Tibial nerve (tissue), 4 donors: ENCODE data around the gene S100A10. TPM values are rescaled to one million over a fixed set of nuclear protein-coding genes. Genes with fewer than 3 reads are reported as not detected.

Experiments used
- DNase-seq, 2 donors: peaks; one replicate each; pipeline ENCODE4 v3.0.0-alpha.2; 2019; ENCODE audit warnings: low spot score in 2 of 2
- H3K27ac ChIP-seq, 4 donors: fragments of 200-600 bp; sonication (generic) in 3 of 4; one replicate each; pipeline ENCODE4 v1.5.1; 2017 to 2019; ENCODE audit warnings: mild to moderate bottlenecking in 1 of 4
- H3K27me3 ChIP-seq, 2 donors: fragments of 200-600 bp; sonication (generic) in 1 of 2; one replicate each; pipeline versions ENCODE4 v1.5.1 to v1.6.0; 2017 to 2019
- H3K36me3 ChIP-seq, 3 donors: fragments of 200-600 bp; sonication (generic); one replicate each; pipeline ENCODE4 v1.5.1; 2018 to 2019
- H3K4me1 ChIP-seq, 4 donors: fragments of 200-600 bp; sonication (generic) in 3 of 4; one replicate each; pipeline ENCODE4 v1.5.1; 2017 to 2019
- H3K4me3 ChIP-seq, 4 donors: fragments of 200-600 bp; sonication (generic) in 3 of 4; one replicate each; pipeline ENCODE4 v1.5.1; 2017 to 2019; ENCODE audit warnings: mild to moderate bottlenecking in 1 of 4, moderate library complexity in 1 of 4
- H3K9me3 ChIP-seq, 4 donors: fragments of 200-600 bp; sonication (generic) in 3 of 4; one replicate each; pipeline ENCODE4 v1.5.1; 2017 to 2019
- CTCF ChIP-seq, 5 experiments: fragments of 200-600 bp in 3 of 5; fragments of 450-650 bp in 2 of 5; sonication (generic) in 3 of 5; IDR thresholded peaks; one replicate each; pipeline ENCODE4 v1.5.1; 2016 to 2019; ENCODE audit warnings: antibody characterized with exemption in 5 of 5, mild to moderate bottlenecking in 3 of 5, moderate library complexity in 2 of 5
- EP300 ChIP-seq, 2 donors: sonication (generic); formaldehyde crosslinking; IDR thresholded peaks; one replicate each; pipeline ENCODE4 v1.6.1; 2017; ENCODE audit warnings: antibody characterized with exemption in 2 of 2, mild to moderate bottlenecking in 1 of 2
- POLR2A ChIP-seq, 2 donors: fragments of 450-650 bp; IDR thresholded peaks; one replicate each; pipeline ENCODE4 v1.6.1; 2017; ENCODE audit warnings: antibody characterized with exemption in 2 of 2, mild to moderate bottlenecking in 2 of 2, moderate library complexity in 2 of 2
- WGBS, 2 donors: methylation state at CpG; one replicate each; pipeline ENCODE4 v1.1.5; 2018; 5-methylcytosine and 5-hydroxymethylcytosine counted together
- total RNA-seq, 4 donors: library from RNA; depleted of rRNA; stranded (reverse); fragments of >200 nt; gene quantifications; one replicate each; pipeline ENCODE4 v1.1.0, GENCODE V29; 2016

Gene S100A10
- total RNA-seq, 4 donors from 2014 or later = 108 to 230 (median 192) TPM

GRCh38 chr1:151939141-151939540 is 54.5 kb downstream of the S100A10 start:
- Histone ChIP-seq H3K4me1 (peaks cover 0 to 40% (median 5%) of the 10 kb centered on the region in 4 donors), H3K27ac (no peak overlapping the region), H3K4me3 (no peak overlapping the region), H3K9me3 (no peaks in the 10 kb centered on the region), H3K27me3 (no peaks in the 10 kb centered on the region), H3K36me3 (no peaks in the 10 kb centered on the region)
- no peak for TF ChIP-seq POLR2A (IDR thresholded peaks at IDR 0.05)
- TF ChIP-seq CTCF (IDR thresholded peaks at IDR 0.05) = no peak
- TF ChIP-seq EP300 (IDR thresholded peaks at IDR 0.05) = no peak
- DNase-seq = no peak
- WGBS, 2 donors = 87 to 89% methylated on average over 3 of the region's 3 CpGs

DNA sequence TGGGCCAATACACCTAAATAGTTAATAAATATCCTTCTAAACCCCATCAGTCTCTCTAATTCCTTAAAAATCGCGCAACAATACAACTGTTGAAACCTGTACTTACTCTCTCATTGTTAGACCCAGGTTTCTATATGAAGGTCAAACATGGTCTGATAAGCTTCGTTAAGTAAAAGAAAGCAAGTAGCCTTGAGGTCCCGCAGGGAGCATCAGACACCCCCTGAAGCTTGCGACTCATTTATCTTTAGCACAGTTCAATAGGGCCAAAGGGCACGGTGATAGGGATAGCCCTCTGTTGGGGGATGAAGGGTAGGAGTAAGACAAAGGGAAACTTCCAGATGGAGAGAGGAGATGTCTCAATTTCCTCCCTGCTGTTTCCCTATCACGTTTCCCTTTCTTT is 57.0 kb downstream of the S100A10 start:
- Histone ChIP-seq H3K36me3 (no peaks in the 10 kb centered on the region), H3K27me3 (no peaks in the 10 kb centered on the region), H3K4me1 (peaks cover 0 to 31% (median 2%) of the 10 kb centered on the region in 4 donors), H3K27ac (no peak overlapping the region), H3K9me3 (no peaks in the 10 kb centered on the region), H3K4me3 (no peak overlapping the region)
- DNase-seq = no peak
- TF ChIP-seq POLR2A (IDR thresholded peaks at IDR 0.05) (no peak), EP300 (IDR thresholded peaks at IDR 0.05) (no peak), CTCF (IDR thresholded peaks at IDR 0.05) (no peak)
- WGBS, 2 donors = 51 to 58% methylated on average over 7 of the region's 7 CpGs

DNA sequence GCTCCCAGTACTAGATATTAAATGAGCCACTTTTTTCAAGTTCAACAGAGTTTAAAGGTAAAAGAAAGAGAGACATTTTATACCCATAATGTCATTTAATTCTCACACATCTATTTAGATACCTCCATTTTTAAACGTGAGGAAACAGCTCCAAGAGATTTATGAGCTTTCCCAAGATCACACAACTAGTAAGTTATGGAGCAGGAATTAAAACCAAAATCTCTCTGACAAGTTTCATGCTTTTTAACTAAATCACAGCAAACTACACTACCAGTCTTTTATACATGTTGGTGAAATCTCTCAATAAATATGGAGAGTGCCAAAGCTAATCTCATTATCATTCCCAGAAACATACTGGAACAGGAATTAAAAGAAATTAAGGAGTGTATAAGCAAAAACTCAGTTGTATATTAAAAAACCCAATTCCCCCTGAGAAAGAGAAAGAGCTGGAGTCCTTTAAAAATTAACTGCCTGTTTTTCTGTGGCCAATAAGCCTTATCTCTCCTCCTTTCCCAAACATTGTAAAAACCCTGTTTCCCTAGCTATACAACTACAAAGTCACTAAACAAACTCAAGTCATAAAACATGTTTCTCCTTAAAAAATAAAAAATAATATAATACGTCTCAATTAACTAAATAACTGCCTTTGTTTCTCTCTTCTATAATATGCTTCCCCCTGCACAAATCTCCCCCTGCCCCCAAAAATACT is 57.6 kb downstream of the S100A10 start:
- Histone ChIP-seq H3K27ac (no peak overlapping the region), H3K36me3 (no peaks in the 10 kb centered on the region), H3K4me1 (peaks cover 0 to 25% (median 0%) of the 10 kb centered on the region in 4 donors), H3K4me3 (no peak overlapping the region), H3K27me3 (no peaks in the 10 kb centered on the region), H3K9me3 (no peaks in the 10 kb centered on the region)
- TF ChIP-seq POLR2A (IDR thresholded peaks at IDR 0.05) (no peak), CTCF (IDR thresholded peaks at IDR 0.05) (no peak), EP300 (IDR thresholded peaks at IDR 0.05) (no peak)
- no peak for DNase-seq
- WGBS, 2 donors = 44% methylated on average over 2 of the region's 2 CpGs

DNA sequence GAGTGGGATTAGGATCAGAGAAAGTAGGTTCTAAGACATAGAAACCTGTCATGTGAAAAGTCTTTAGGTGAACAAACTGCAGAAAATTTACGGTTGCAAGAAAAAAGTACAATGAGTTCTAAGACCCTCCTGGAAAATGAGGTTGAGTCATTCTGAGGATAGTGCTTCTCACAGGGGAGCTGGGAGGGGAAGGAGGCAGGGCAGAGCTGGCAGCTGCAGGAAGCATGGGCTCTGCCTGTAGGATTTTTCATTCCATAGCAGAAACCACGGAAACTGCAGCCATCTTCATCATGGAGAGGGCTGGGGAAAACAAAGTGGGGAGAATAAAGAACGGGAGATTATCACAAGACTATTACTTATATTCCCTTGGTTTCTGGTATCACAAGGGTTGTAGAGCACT is 58.5 kb downstream of the S100A10 start:
- Histone ChIP-seq H3K27me3 (no peaks in the 10 kb centered on the region), H3K4me3 (no peak overlapping the region), H3K36me3 (no peaks in the 10 kb centered on the region), H3K9me3 (no peaks in the 10 kb centered on the region), H3K27ac (no peak overlapping the region), H3K4me1 (peaks cover 0 to 16% (median 0%) of the 10 kb centered on the region in 4 donors)
- WGBS, 2 donors = 62 to 69% methylated on average over 3 of the region's 3 CpGs
- no peak for TF ChIP-seq POLR2A (IDR thresholded peaks at IDR 0.05)
- no peak for TF ChIP-seq CTCF (IDR thresholded peaks at IDR 0.05)
- no peak for TF ChIP-seq EP300 (IDR thresholded peaks at IDR 0.05)
- DNase-seq = no peak

DNA sequence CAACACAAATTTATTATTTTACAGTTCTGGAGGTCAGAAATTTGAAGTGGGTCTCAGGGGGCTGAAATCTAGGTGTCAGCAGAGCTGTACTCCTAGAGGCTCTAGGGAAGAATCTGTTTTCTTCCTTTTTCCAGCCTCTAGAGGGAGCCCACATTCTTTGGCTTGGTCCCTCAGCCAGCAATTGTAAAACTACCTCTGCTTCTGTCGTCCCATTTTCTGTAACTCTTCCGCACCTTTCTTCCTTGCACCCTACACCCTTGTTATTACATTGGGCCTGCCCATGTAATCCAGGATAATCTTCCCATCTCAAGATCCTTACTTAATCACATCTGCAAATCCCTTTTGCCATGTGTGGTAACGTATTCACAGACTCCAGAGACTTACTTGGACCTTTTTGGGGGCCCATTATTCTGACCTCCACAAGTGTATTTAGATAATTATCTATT is 59.6 kb downstream of the S100A10 start:
- no peak overlapping the region for H3K27ac ChIP-seq
- H3K9me3 ChIP-seq = no peaks in the 10 kb centered on the region
- H3K36me3 ChIP-seq = no peaks in the 10 kb centered on the region
- no peak overlapping the region for H3K4me3 ChIP-seq
- no peaks in the 10 kb centered on the region for H3K27me3 ChIP-seq
- 27% methylated on average over 3 of the region's 3 CpGs for WGBS, 2 donors
- H3K4me1 ChIP-seq = peaks cover 0 to 16% (median 0%) of the 10 kb centered on the region in 4 donors
- TF ChIP-seq EP300 (IDR thresholded peaks at IDR 0.05) (peak in 1 of 2 donors; percentile 40), CTCF (IDR thresholded peaks at IDR 0.05) (peak; percentile 71 to 88 (median 78)), POLR2A (IDR thresholded peaks at IDR 0.05) (no peak)
- DNase-seq = peak in 1 of 2 donors; percentile 54
